Measurements from ENCODE around the gene RUNX1.

Gene RUNX1

DNA sequence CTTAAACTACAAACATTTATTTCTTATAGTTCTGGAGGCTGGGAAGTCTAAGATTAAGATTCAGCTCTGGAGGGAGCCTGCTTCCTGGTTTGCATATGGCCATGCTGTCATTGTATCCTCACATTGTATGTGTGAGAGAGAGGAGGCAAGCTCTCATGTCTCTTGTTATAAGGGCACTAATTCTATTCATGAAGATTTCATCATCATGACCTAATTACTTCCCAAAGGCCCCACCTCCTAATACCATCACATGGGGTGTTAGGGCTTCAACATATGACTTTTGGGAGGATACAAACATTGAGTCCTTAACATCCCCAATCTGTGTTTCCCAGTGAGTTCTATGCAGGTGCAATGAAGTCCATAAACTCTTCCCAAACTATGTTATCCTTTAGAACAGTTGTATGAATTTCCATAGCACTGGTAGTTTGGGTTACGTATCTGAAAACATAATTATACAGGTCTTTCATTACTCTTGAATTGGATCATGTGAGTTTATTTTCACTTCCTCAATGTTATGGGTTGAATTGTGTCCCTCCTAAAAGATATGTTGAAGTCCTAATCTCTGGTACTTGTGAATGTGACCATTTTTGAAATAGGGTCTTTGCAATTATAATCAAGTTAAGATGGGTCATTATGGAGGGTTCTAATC is 124.2 kb downstream of the RUNX1 start:
- no peak for DNase-seq (ENCODE audit: low read depth)
- no peak overlapping the region for H3K4me3 ChIP-seq (replicated peaks; ENCODE audit: low read depth, low read length)
- TF ChIP-seq, protein P1, sequence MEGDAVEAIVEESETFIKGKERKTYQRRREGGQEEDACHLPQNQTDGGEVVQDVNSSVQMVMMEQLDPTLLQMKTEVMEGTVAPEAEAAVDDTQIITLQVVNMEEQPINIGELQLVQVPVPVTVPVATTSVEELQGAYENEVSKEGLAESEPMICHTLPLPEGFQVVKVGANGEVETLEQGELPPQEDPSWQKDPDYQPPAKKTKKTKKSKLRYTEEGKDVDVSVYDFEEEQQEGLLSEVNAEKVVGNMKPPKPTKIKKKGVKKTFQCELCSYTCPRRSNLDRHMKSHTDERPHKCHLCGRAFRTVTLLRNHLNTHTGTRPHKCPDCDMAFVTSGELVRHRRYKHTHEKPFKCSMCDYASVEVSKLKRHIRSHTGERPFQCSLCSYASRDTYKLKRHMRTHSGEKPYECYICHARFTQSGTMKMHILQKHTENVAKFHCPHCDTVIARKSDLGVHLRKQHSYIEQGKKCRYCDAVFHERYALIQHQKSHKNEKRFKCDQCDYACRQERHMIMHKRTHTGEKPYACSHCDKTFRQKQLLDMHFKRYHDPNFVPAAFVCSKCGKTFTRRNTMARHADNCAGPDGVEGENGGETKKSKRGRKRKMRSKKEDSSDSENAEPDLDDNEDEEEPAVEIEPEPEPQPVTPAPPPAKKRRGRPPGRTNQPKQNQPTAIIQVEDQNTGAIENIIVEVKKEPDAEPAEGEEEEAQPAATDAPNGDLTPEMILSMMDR (IDR thresholded peaks at IDR 0.05; ENCODE audit: low read length, missing control alignments) = no peak

DNA sequence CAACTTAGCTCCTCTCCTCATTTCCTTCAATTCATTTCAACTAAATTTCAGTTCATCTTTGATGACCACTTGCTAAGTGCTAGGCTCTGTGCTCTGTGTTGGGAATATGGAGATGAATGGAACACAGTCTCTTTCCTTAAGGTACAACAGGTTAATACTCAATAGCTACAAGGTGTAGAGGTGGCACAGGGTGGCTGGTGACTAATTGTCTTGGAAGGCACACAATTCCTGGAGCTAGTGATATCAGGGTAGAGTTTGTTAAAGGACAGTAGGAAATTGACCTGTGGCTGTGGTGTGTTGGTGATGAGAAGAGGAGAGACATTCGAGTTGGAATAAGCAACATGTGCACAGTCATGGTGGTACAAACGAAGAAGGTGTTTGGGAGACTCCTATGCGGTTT is 124.9 kb downstream of the RUNX1 start:
- TF ChIP-seq, protein P1 (IDR thresholded peaks at IDR 0.05; ENCODE audit: low read length, missing control alignments) = no peak
- DNase-seq (ENCODE audit: low read depth) = no peak
- no peak overlapping the region for H3K4me3 ChIP-seq (replicated peaks; ENCODE audit: low read depth, low read length)

DNA sequence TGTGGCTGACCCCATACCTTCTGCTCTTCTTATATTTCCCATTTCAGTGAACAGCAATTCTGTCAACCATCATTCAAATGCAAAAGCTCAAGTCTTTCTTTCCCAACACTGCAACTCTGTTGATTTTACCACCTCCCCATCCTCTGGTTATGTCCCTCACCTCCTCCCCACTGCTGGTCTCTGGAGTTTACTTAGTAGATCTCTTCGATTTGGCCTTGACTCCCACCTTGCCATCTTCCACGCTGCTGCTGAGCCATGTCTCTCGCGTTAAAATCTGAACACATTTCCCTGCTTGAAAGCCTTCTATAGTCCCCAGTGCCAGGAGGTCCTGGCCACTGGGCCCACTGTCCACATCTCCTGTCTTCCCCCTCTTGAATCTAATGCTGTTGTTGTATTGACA is 125.5 kb downstream of the RUNX1 start:
- TF ChIP-seq, protein P1 (IDR thresholded peaks at IDR 0.05; ENCODE audit: low read length, missing control alignments) = no peak
- H3K4me3 ChIP-seq (replicated peaks; ENCODE audit: low read depth, low read length) = no peak overlapping the region

DNA sequence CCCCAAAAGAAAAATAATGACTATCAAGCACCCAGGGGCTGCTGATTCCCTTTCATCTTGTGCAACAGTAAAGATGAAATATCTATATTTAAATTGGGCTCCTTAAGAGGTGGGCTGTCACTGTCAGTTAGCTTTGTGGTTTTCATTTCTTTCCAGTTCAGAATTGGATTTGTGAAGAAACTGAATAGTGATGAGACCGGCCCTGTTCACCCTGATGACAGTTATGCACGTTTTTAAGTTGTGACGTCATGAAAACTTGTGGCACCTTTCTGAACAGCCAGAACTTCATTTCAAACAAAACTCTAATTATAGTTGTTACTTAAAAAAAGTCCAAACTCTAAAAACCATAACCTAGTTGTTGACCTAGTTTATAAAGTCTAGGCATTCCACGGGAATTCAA is 125.9 kb downstream of the RUNX1 start:
- no peak overlapping the region for H3K4me3 ChIP-seq (replicated peaks; ENCODE audit: low read depth, low read length)
- no peak for DNase-seq (ENCODE audit: low read depth)
- TF ChIP-seq, protein P1 (IDR thresholded peaks at IDR 0.05; ENCODE audit: low read length, missing control alignments) = no peak

More for the DNA sequence above, 125.5 kb downstream of the RUNX1 start:
- DNase-seq (ENCODE audit: low read depth) = no peak

DNA sequence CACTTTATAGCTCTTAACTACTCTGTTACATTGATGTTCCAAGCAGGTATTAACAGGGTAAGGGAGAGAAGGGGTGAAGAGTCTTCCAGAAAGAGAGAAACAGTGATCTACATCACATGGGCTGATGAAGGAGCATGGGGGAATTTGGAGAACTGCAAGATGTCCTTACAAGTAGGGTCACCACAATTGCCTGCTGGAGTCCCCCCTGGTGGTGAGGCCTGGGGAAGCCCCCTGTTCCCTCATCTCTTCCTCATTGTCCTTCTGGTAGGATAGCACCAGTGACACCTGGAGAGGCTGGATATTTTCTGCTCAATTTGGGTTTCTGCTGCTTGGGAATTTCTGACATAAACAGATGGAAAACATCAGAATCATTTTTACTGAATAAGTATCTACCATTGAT is 126.6 kb downstream of the RUNX1 start:
- no peak overlapping the region for H3K4me3 ChIP-seq (replicated peaks; ENCODE audit: low read depth, low read length)
- TF ChIP-seq, protein P1 (IDR thresholded peaks at IDR 0.05; ENCODE audit: low read length, missing control alignments) = no peak

DNA sequence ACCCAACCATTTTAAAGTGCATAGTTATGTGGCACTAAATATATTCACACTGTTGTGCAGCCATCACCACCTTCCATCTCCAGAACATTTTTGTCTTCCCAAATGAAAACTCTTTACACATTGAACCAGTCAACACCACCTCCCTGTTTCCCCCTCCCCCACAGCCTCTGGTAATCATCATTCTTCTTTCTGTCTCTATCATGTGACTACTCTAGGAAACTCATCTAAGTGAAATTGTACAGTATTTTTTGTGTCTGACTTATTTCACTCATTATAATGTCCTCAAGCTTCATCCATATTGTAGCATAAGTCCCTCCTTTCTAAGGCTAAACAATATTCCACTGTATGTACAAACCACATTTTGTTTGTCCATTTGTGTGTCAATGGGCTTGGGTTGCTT is 128.0 kb downstream of the RUNX1 start:
- no peak overlapping the region for H3K4me3 ChIP-seq (replicated peaks; ENCODE audit: low read depth, low read length)
- TF ChIP-seq, protein P1 (IDR thresholded peaks at IDR 0.05; ENCODE audit: low read length, missing control alignments) = no peak

More for the DNA sequence above, 126.6 kb downstream of the RUNX1 start:
- no peak for DNase-seq (ENCODE audit: low read depth)

DNA sequence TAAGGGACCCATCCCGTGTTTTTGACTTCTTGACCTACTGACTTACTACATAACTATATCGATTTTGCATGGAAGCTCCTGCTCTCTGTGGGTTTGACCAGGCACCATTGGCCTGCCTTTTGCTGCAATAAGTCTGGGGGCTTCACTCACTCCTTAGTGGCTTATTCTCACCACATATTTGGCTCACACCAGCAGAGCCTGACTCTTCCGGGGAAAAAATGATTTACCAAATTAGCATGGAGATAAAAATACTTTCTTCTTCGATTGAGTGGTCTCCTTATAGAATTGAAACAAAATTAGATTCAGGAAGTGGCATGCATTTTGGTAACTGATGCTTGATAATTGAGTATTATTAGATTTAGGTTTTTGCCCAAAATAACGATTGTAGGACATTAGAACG is 129.7 kb downstream of the RUNX1 start:
- no peak overlapping the region for H3K4me3 ChIP-seq (replicated peaks; ENCODE audit: low read depth, low read length)
- TF ChIP-seq, protein P1 (IDR thresholded peaks at IDR 0.05; ENCODE audit: low read length, missing control alignments) = no peak
- no peak for DNase-seq (ENCODE audit: low read depth)

More for the DNA sequence above, 128.0 kb downstream of the RUNX1 start:
- no peak for DNase-seq (ENCODE audit: low read depth)

Data from fibroblast of pulmonary artery (primary cell).